PC-9 (cell line): Measurements from ENCODE around the gene AIRE.

Experiments
- EZH2 ChIP-seq: fragments of 200-600 bp; sonication (generic); IDR thresholded peaks from 2 replicates; pipeline ENCODE4 v1.8.0; 2017; ENCODE audit warnings: antibody characterized with exemption, low read depth
- TF ChIP-seq, protein P1 (sequence below): fragments of 200-600 bp; sonication (generic); conservative IDR thresholded peaks from 2 replicates; pipeline ENCODE4 v1.6.1; 2017; ENCODE audit warnings: mixed run types, antibody characterized with exemption, mild to moderate bottlenecking, moderate library complexity

- TF ChIP-seq, protein P1, sequence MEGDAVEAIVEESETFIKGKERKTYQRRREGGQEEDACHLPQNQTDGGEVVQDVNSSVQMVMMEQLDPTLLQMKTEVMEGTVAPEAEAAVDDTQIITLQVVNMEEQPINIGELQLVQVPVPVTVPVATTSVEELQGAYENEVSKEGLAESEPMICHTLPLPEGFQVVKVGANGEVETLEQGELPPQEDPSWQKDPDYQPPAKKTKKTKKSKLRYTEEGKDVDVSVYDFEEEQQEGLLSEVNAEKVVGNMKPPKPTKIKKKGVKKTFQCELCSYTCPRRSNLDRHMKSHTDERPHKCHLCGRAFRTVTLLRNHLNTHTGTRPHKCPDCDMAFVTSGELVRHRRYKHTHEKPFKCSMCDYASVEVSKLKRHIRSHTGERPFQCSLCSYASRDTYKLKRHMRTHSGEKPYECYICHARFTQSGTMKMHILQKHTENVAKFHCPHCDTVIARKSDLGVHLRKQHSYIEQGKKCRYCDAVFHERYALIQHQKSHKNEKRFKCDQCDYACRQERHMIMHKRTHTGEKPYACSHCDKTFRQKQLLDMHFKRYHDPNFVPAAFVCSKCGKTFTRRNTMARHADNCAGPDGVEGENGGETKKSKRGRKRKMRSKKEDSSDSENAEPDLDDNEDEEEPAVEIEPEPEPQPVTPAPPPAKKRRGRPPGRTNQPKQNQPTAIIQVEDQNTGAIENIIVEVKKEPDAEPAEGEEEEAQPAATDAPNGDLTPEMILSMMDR: no peak
- no peak for TF ChIP-seq EZH2
These were observed 8.0 kb downstream of the AIRE start for GRCh38 chr21:44293551-44294231.
